ENCODE data around the gene ISOC1. TPM values are rescaled to one million over a fixed set of nuclear protein-coding genes. Genes with fewer than 3 reads are reported as not detected.

ISOC1 gene
- total RNA-seq, 2 donors from 2014 or later: 48.5 to 56.7 TPM

- 100% methylated on average over 1 of the region's 3 CpGs; no CpG with 5 or more reads in 1 of the 2 experiments for WGBS, 2 experiments (ENCODE audit: insufficient coverage in 1 of 2, insufficient read length in 1 of 2)
- Histone ChIP-seq H3K9me3 (ENCODE audit: control insufficient read depth, low read length) (peaks cover 6% of the 10 kb centered on the region), H3K4me3 (ENCODE audit: low read length) (no peak overlapping the region), H3K9ac (ENCODE audit: extremely low read depth, low read length, poor library complexity, severe bottlenecking) (no peak overlapping the region), H3K27me3 (ENCODE audit: control insufficient read depth, insufficient read depth, low read length, poor library complexity, severe bottlenecking) (peaks cover 16% of the 10 kb centered on the region), H3K27ac (ENCODE audit: low read depth, low read length) (no peak overlapping the region), H3K4me1 (ENCODE audit: control insufficient read depth, insufficient read depth, low read length) (no peaks in the 10 kb centered on the region), H3K36me3 (ENCODE audit: control insufficient read depth, insufficient read depth, low read length) (no peaks in the 10 kb centered on the region)
- Mint-ChIP-seq H3K27me3 (ENCODE audit: insufficient read depth) (peaks cover 22% of the 10 kb centered on the region), H3K4me1 (no peaks in the 10 kb centered on the region), H3K9me3 (peaks cover 9% of the 10 kb centered on the region), H3K4me3 (no peak overlapping the region), H3K27ac (no peak overlapping the region), H3K36me3 (ENCODE audit: low read depth) (no peaks in the 10 kb centered on the region)
- DNase-seq: no peak
- no peak for TF ChIP-seq CTCF (conservative IDR thresholded peaks at IDR 0.05)
These were observed 37.2 kb upstream of the ISOC1 start for GRCh38 chr5:129057329-129057728.

GRCh38 chr5:129061849-129062248, 32.7 kb upstream of the ISOC1 start:
- no peaks in the 10 kb centered on the region for H3K36me3 Mint-ChIP-seq (ENCODE audit: low read depth)
- no peak overlapping the region for H3K4me3 Mint-ChIP-seq
- Histone ChIP-seq H3K9ac (ENCODE audit: extremely low read depth, low read length, poor library complexity, severe bottlenecking) (no peak overlapping the region), H3K9me3 (ENCODE audit: control insufficient read depth, low read length) (peaks cover 6% of the 10 kb centered on the region), H3K27ac (ENCODE audit: low read depth, low read length) (no peak overlapping the region), H3K4me1 (ENCODE audit: control insufficient read depth, insufficient read depth, low read length) (peaks cover 4% of the 10 kb centered on the region), H3K4me3 (ENCODE audit: low read length) (no peak overlapping the region), H3K36me3 (ENCODE audit: control insufficient read depth, insufficient read depth, low read length) (no peaks in the 10 kb centered on the region), H3K27me3 (ENCODE audit: control insufficient read depth, insufficient read depth, low read length, poor library complexity, severe bottlenecking) (peaks cover 16% of the 10 kb centered on the region)
- H3K9me3 Mint-ChIP-seq: peaks cover 8% of the 10 kb centered on the region
- DNase-seq: no peak
- 83 to 100% methylated on average over 1 to 2 of the region's 2 CpGs for WGBS, 2 experiments (ENCODE audit: insufficient coverage in 1 of 2, insufficient read length in 1 of 2)
- no peak for TF ChIP-seq CTCF (conservative IDR thresholded peaks at IDR 0.05)
- peaks cover 31% of the 10 kb centered on the region for H3K27me3 Mint-ChIP-seq (ENCODE audit: insufficient read depth)
- H3K27ac Mint-ChIP-seq: no peak overlapping the region
- H3K4me1 Mint-ChIP-seq: peaks cover 14% of the 10 kb centered on the region

- 85% methylated on average over 1 of the region's 1 CpG; no CpG with 5 or more reads in 1 of the 2 experiments for WGBS, 2 experiments (ENCODE audit: insufficient coverage in 1 of 2, insufficient read length in 1 of 2)
- H3K36me3 ChIP-seq (ENCODE audit: control insufficient read depth, insufficient read depth, low read length): no peaks in the 10 kb centered on the region
- Mint-ChIP-seq H3K36me3 (ENCODE audit: low read depth) (no peaks in the 10 kb centered on the region), H3K4me1 (peaks cover 29% of the 10 kb centered on the region), H3K9me3 (no peaks in the 10 kb centered on the region), H3K27me3 (ENCODE audit: insufficient read depth) (peaks cover 32% of the 10 kb centered on the region), H3K4me3 (no peak overlapping the region), H3K27ac (no peak overlapping the region)
- H3K4me1 ChIP-seq (ENCODE audit: control insufficient read depth, insufficient read depth, low read length): peaks cover 7% of the 10 kb centered on the region
- no peak overlapping the region for H3K9ac ChIP-seq (ENCODE audit: extremely low read depth, low read length, poor library complexity, severe bottlenecking)
- H3K27ac ChIP-seq (ENCODE audit: low read depth, low read length): no peak overlapping the region
- H3K27me3 ChIP-seq (ENCODE audit: control insufficient read depth, insufficient read depth, low read length, poor library complexity, severe bottlenecking): peaks cover 16% of the 10 kb centered on the region
- H3K9me3 ChIP-seq (ENCODE audit: control insufficient read depth, low read length): no peaks in the 10 kb centered on the region
- no peak overlapping the region for H3K4me3 ChIP-seq (ENCODE audit: low read length)
- no peak for DNase-seq
- TF ChIP-seq CTCF (conservative IDR thresholded peaks at IDR 0.05): no peak
These were observed 31.0 kb upstream of the ISOC1 start for GRCh38 chr5:129063483-129064113.
